ENCODE data around the gene SRSF10.

SRSF10 gene

DNA sequence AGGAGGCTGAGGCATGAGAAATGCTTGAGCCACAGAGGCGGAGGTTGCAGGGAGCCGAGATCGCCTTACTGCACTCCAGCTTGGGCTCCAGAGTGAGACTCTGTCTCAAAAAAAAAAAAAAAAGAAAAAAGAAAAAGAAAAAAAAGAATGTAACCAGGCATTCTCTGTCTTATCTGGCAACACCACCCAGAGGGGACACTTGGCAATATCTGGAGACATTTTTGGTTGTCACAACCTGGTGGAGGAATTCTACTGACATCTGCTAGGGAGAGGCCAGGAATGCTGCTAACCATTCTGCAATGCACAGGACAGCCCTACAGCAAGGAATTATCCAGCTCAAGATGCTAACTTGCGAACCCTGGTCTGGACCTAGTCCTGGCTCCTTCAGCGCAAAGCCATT lies 64.7 kb downstream of the SRSF10 start:
- no peak for DNase-seq
- intact Hi-C loops (cut with DNase I) = no loop called here

- intact Hi-C loops (cut with DNase I) = no loop called here
- DNase-seq = no peak
Measured at GRCh38 chr1:23914921-23915320, 65.2 kb downstream of the SRSF10 start.
